ENCODE measurements around the gene STMP1. TPM values are rescaled to one million over a fixed set of nuclear protein-coding genes. Genes with fewer than 3 reads are reported as not detected.
A peak's percentile ranks its signal among the peaks of the same experiment; 100 is the strongest.

STMP1 gene
- polyA plus RNA-seq, 1 of the 3 experiments (the other 2 are of a cell fraction) = 26.0 TPM

- no peaks in the 10 kb centered on the region for H4K20me1 ChIP-seq (ENCODE audit: insufficient read depth)
- TF ChIP-seq IRF3 (IDR thresholded peaks at IDR 0.05; ENCODE audit: low read depth, low read length) = no peak
- TF ChIP-seq YY1 (IDR thresholded peaks at IDR 0.05; ENCODE audit: low read depth) = no peak
- no peak for TF ChIP-seq EP300 (IDR thresholded peaks at IDR 0.05; ENCODE audit: borderline replicate concordance in 1 of 2, low read depth in 1 of 2, low read length in 1 of 2)
- no peak for TF ChIP-seq USF1 (IDR thresholded peaks at IDR 0.05; ENCODE audit: borderline replicate concordance, low read depth)
- no peak for TF ChIP-seq FOXJ3 (CRISPR knock-in tag; IDR thresholded peaks at IDR 0.05)
- no peak for TF ChIP-seq RCOR1 (IDR thresholded peaks at IDR 0.05; ENCODE audit: low read length)
- no peak for TF ChIP-seq POLR2AphosphoS5 (IDR thresholded peaks at IDR 0.05; ENCODE audit: low read depth, low read length)
- no peak for TF ChIP-seq MEF2A (IDR thresholded peaks at IDR 0.05; ENCODE audit: borderline replicate concordance, low read depth)
- no peak for TF ChIP-seq GATA2 (CRISPR knock-in tag; IDR thresholded peaks at IDR 0.05)
- no peak for TF ChIP-seq GABPA (IDR thresholded peaks at IDR 0.05; ENCODE audit: low read depth)
- no peak for TF ChIP-seq SMC3 (IDR thresholded peaks at IDR 0.05; ENCODE audit: low read depth, low read length)
- TF ChIP-seq ZBTB33 (IDR thresholded peaks at IDR 0.05; ENCODE audit: borderline replicate concordance, low read depth) = no peak
- no peak for TF ChIP-seq ELF1 (IDR thresholded peaks at IDR 0.05)
- TF ChIP-seq CTCF (IDR thresholded peaks at IDR 0.05) = no peak
- TF ChIP-seq TCF12 (IDR thresholded peaks at IDR 0.05) = no peak
- TF ChIP-seq TAF1 (IDR thresholded peaks at IDR 0.05; ENCODE audit: borderline replicate concordance, low read depth, low read length) = no peak
- no peak for TF ChIP-seq USF2 (IDR thresholded peaks at IDR 0.05; ENCODE audit: borderline replicate concordance, low read depth, low read length)
- TF ChIP-seq PBX3 (IDR thresholded peaks at IDR 0.05) = no peak
- TF ChIP-seq RFX5 (IDR thresholded peaks at IDR 0.05; ENCODE audit: low read length) = no peak
- no peak for TF ChIP-seq MXI1 (IDR thresholded peaks at IDR 0.05; ENCODE audit: low read depth, low read length)
- CTCF ChIA-PET = interaction anchor here (0.9 to 11.2 kb wide), 4 partner anchors 10 to 45 kb away, joined by 3 to 153 read pairs (median 3); no protein-coding TSS in a partner anchor
- H3K4me2 ChIP-seq = no peak overlapping the region
- DNase-seq = peak; percentile 51
- no peaks in the 10 kb centered on the region for H3K36me3 ChIP-seq (replicated peaks in 1 of 2; ENCODE audit: control insufficient read depth in 1 of 2, insufficient read depth in 2 of 2, low read length in 1 of 2)
- H3F3A ChIP-seq (replicated peaks; ENCODE audit: insufficient read depth) = peaks cover 29% of the 10 kb centered on the region
- no peaks in the 10 kb centered on the region for H3K79me2 ChIP-seq (ENCODE audit: insufficient read depth)
- WGBS (ENCODE audit: low lambda C conversion rate) = 95% methylated on average over 7 of the region's 7 CpGs
- POLR2A ChIA-PET = no interaction called here
- no peak overlapping the region for H3K27ac ChIP-seq (ENCODE audit: low read depth in 2 of 2, low read length in 1 of 2)
- H3K9me2 ChIP-seq = no peaks in the 10 kb centered on the region
- H2AFZ ChIP-seq (ENCODE audit: low read depth) = no peak overlapping the region
- no peaks in the 10 kb centered on the region for H3K9me3 ChIP-seq
- H3K4me3 ChIP-seq (ENCODE audit: low read depth in 2 of 2, low read length in 1 of 2) = no peak overlapping the region
- H3K4me1 ChIP-seq (ENCODE audit: control insufficient read depth in 1 of 2, insufficient read depth in 2 of 2, low read depth in 1 of 2, low read length in 1 of 2) = peaks cover 23 to 24% of the 10 kb centered on the region in 2 experiments
- H3K9ac ChIP-seq = no peak overlapping the region
- no peaks in the 10 kb centered on the region for H3K27me3 ChIP-seq (ENCODE audit: insufficient read depth)
Measured at GRCh38 chr7:135718794-135719437, 56.6 kb downstream of the STMP1 start.
